Astrocyte (in vitro differentiated cells and primary cell): Measurements from ENCODE around the gene TRPM2. TPM values are rescaled to one million over a fixed set of nuclear protein-coding genes. Genes with fewer than 3 reads are reported as not detected.

Experiments
- DNase-seq: peaks from one replicate; pipeline ENCODE4 v3.0.0-alpha.2; 2010; ENCODE audit warnings: low read depth
- FAIRE-seq: peaks from 2 replicates; lab custom pipeline; 2011; peaks lifted over from hg19 to GRCh38; lab: Jason Lieb, UNC
- H2AFZ ChIP-seq: 2 replicates; pipeline ENCODE4 v1.6.0; 2012; ENCODE audit warnings: low read depth, low read length, inconsistent platforms
- H3K27ac ChIP-seq: 2 replicates; pipeline ENCODE4 v1.5.1; 2011; ENCODE audit warnings: low read depth, low read length, inconsistent platforms
- H3K27me3 ChIP-seq: 2 replicates; pipeline ENCODE4 v1.6.0; 2011; ENCODE audit warnings: low read length, inconsistent platforms; ENCODE audit not compliant: insufficient read depth
- H3K36me3 ChIP-seq: 2 replicates; pipeline ENCODE4 v1.5.1; 2011; ENCODE audit warnings: low read length, inconsistent platforms; ENCODE audit not compliant: insufficient read depth
- H3K4me1 ChIP-seq: 2 replicates; pipeline ENCODE4 v1.5.1; 2011; ENCODE audit warnings: low read length, inconsistent platforms; ENCODE audit not compliant: insufficient read depth
- H3K4me2 ChIP-seq: 2 replicates; pipeline ENCODE4 v1.6.0; 2012; ENCODE audit warnings: low read length, inconsistent platforms
- H3K4me3 ChIP-seq: 2 replicates; pipeline ENCODE4 v1.5.1; 2011; ENCODE audit warnings: low read depth, mild to moderate bottlenecking, low read length, inconsistent platforms; ENCODE audit not compliant: insufficient read depth
- H3K79me2 ChIP-seq: 2 replicates; pipeline ENCODE4 v1.6.0; 2012; ENCODE audit warnings: mild to moderate bottlenecking, low read length, inconsistent platforms; ENCODE audit not compliant: insufficient read depth
- H3K9ac ChIP-seq: 2 replicates; pipeline ENCODE4 v1.6.0; 2012; ENCODE audit warnings: mild to moderate bottlenecking, low read length, inconsistent platforms
- H3K9me3 ChIP-seq: 2 replicates; pipeline ENCODE4 v1.5.1; 2012; ENCODE audit warnings: low read depth, mild to moderate bottlenecking, low read length, inconsistent platforms; ENCODE audit not compliant: insufficient read depth
- H4K20me1 ChIP-seq: 2 replicates; pipeline ENCODE4 v1.6.0; 2012; ENCODE audit warnings: low read length, inconsistent platforms; ENCODE audit not compliant: insufficient read depth
- H3K27ac Mint-ChIP-seq: one replicate; pipeline ENCODE4 v1.8.0; 2021; ENCODE audit warnings: mild to moderate bottlenecking, mixed read lengths; ENCODE audit not compliant: unreplicated experiment
- H3K27me3 Mint-ChIP-seq: one replicate; pipeline ENCODE4 v1.8.0; 2021; ENCODE audit warnings: low read depth, mixed read lengths; ENCODE audit not compliant: unreplicated experiment
- H3K36me3 Mint-ChIP-seq: one replicate; pipeline ENCODE4 v1.8.0; 2021; ENCODE audit warnings: low read depth, mixed read lengths; ENCODE audit not compliant: unreplicated experiment
- H3K4me1 Mint-ChIP-seq: one replicate; pipeline ENCODE4 v1.8.0; 2021; ENCODE audit warnings: low read depth, mixed read lengths; ENCODE audit not compliant: unreplicated experiment
- H3K4me3 Mint-ChIP-seq: one replicate; pipeline ENCODE4 v1.8.0; 2021; ENCODE audit warnings: mild to moderate bottlenecking, moderate library complexity, mixed read lengths; ENCODE audit not compliant: unreplicated experiment
- H3K9me3 Mint-ChIP-seq: one replicate; pipeline ENCODE4 v1.8.0; 2021; ENCODE audit warnings: mild to moderate bottlenecking, mixed read lengths; ENCODE audit not compliant: unreplicated experiment
- EZH2 ChIP-seq: IDR thresholded peaks from 2 replicates; pipeline ENCODE4 v1.6.1; 2012; ENCODE audit warnings: mild to moderate bottlenecking, low read length, inconsistent platforms; ENCODE audit not compliant: insufficient read depth
- total RNA-seq: library from RNA; stranded (reverse); gene quantifications from 2 replicates; pipeline ENCODE4 v1.2.1, GENCODE V29; 2021
- TF ChIP-seq, protein P1 (sequence below): IDR thresholded peaks from 2 replicates; pipeline ENCODE4 v1.5.1; 2011; ENCODE audit warnings: low read depth, mild to moderate bottlenecking, inconsistent platforms, low read length, moderate library complexity; ENCODE audit not compliant: insufficient read depth

Gene TRPM2
- total RNA-seq, 1 donor from 2014 or later, result 0.79 TPM

DNA sequence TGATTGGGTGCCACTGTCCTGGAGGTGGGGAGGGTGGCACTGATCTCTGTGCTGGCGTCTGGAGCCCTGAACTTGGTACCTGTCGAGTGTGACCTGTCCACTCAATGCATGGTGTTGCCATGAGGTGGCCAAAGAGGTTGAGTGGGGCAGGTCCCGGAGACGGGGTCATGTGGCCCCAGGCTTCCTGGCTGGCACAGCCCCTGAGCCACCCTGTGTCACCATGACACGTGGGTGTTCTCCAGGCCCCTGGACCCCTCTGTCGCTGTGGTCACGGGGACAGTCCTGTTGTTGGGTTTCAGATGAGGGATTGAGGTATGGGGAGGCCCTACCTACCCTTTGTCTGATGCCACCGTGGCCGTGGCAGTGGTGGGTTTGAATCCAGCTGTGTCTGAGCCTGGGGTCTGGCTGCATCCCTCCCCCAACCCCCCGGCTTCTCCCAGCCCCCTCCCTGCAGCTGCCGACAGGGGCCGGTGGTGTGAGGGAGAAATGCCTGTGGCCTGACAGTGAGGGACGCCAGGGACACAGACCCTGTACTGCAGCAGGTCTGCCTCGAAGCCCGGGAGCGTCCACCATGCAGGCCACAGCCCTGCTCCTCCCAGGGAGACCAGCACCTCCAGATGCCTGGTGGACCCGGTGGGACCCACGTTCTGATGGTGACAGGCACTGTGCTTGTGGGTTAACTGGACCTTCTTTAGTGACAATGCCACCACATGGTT, 12.0 kb downstream of the TRPM2 start:
- Mint-ChIP-seq H3K27ac (no peak overlapping the region), H3K27me3 (peaks cover 32% of the 10 kb centered on the region), H3K36me3 (no peaks in the 10 kb centered on the region), H3K9me3 (peaks cover 6% of the 10 kb centered on the region), H3K4me3 (no peak overlapping the region), H3K4me1 (no peaks in the 10 kb centered on the region)
- Histone ChIP-seq H3K79me2 (no peaks in the 10 kb centered on the region), H3K9ac (no peak overlapping the region), H3K27ac (no peak overlapping the region), H3K4me2 (no peak overlapping the region), H3K36me3 (no peaks in the 10 kb centered on the region), H3K27me3 (no peaks in the 10 kb centered on the region), H2AFZ (no peak overlapping the region), H3K9me3 (no peaks in the 10 kb centered on the region), H4K20me1 (no peaks in the 10 kb centered on the region), H3K4me1 (no peaks in the 10 kb centered on the region), H3K4me3 (no peak overlapping the region)
- no peak for DNase-seq
- TF ChIP-seq EZH2, result no peak
- TF ChIP-seq, protein P1, sequence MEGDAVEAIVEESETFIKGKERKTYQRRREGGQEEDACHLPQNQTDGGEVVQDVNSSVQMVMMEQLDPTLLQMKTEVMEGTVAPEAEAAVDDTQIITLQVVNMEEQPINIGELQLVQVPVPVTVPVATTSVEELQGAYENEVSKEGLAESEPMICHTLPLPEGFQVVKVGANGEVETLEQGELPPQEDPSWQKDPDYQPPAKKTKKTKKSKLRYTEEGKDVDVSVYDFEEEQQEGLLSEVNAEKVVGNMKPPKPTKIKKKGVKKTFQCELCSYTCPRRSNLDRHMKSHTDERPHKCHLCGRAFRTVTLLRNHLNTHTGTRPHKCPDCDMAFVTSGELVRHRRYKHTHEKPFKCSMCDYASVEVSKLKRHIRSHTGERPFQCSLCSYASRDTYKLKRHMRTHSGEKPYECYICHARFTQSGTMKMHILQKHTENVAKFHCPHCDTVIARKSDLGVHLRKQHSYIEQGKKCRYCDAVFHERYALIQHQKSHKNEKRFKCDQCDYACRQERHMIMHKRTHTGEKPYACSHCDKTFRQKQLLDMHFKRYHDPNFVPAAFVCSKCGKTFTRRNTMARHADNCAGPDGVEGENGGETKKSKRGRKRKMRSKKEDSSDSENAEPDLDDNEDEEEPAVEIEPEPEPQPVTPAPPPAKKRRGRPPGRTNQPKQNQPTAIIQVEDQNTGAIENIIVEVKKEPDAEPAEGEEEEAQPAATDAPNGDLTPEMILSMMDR, result no peak
- FAIRE-seq, result no peak

- Histone ChIP-seq H3K9ac (no peak overlapping the region), H3K36me3 (no peaks in the 10 kb centered on the region), H3K79me2 (no peaks in the 10 kb centered on the region), H3K4me3 (no peak overlapping the region), H2AFZ (no peak overlapping the region), H3K4me2 (no peak overlapping the region), H4K20me1 (no peaks in the 10 kb centered on the region), H3K9me3 (no peaks in the 10 kb centered on the region), H3K4me1 (no peaks in the 10 kb centered on the region), H3K27ac (no peak overlapping the region), H3K27me3 (no peaks in the 10 kb centered on the region)
- TF ChIP-seq, protein P1, result no peak
- TF ChIP-seq EZH2, result no peak
- H3K27me3 Mint-ChIP-seq, result peaks cover 37% of the 10 kb centered on the region
- H3K4me1 Mint-ChIP-seq, result no peaks in the 10 kb centered on the region
- H3K27ac Mint-ChIP-seq, result no peak overlapping the region
- H3K9me3 Mint-ChIP-seq, result peaks cover 8% of the 10 kb centered on the region
- H3K36me3 Mint-ChIP-seq, result no peaks in the 10 kb centered on the region
- DNase-seq (no peak), FAIRE-seq (no peak)
- H3K4me3 Mint-ChIP-seq, result no peak overlapping the region
Measured at GRCh38 chr21:44365967-44366585, 12.7 kb downstream of the TRPM2 start.
